GM19025 (cell line): ENCODE measurements around the gene CLASP2.

Source experiments
- ATAC-seq: cut with Tn5 transposase; IDR thresholded peaks from one replicate; pipeline ENCODE4 v1.9.1; 2021; ENCODE audit warnings: mild to moderate bottlenecking, low read depth, moderate library complexity; ENCODE audit not compliant: unreplicated experiment

The CLASP2 gene

DNA sequence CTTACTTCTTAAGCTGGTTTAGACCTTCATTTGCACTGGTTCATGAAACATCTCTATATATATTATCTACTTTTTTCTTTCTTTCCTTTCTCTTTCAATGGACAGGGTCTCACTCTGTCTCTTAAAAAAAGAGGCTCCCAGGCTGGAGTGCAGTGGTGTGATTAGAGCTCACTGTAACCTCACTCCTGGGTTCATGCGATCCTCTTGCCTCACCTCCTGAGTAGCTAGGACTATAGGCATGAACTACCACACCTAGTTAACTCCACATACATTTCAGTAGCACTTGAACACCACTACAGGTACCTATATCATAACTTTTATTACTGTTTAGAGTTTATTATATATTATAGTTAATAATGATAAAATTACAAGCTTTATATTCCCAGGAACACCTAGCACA is 160.8 kb downstream of the CLASP2 start:
- no peak for ATAC-seq

DNA sequence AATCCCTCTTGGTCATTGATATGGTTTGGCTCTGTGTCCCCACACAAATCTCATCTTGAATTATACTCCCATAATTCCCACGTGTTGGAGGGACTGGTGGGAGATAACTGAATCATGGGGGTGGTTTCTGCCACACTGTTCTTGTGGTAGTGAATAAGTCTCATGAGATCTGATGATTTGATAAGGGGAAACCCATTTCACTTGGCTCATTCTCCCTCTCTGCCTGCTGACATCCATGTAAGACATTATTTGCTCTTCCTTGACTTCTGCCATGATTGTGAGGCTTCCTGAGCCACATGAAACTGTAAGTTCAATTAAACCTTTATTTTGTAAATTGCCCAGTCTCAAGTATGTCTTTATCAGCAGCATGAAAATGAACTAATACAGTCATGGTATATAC is 171.0 kb downstream of the CLASP2 start:
- no peak for ATAC-seq

DNA sequence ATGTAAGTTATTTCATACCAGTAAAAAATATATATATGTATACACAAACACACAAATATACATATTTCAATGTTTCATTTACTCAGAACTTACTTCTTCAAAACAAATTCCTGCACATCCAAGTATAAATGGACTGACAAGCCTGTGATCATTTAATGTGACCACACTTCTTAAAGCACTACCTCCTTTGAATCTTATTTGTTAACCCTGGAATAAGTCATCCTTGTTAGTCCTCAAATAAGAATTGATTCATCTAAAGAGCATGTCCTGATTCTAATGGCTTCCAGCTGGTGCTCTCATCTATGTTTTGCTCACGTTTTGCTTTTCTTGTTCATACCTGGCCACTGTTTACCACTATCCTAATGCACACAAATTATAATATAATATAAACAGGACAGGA is 173.9 kb downstream of the CLASP2 start:
- no peak for ATAC-seq

DNA sequence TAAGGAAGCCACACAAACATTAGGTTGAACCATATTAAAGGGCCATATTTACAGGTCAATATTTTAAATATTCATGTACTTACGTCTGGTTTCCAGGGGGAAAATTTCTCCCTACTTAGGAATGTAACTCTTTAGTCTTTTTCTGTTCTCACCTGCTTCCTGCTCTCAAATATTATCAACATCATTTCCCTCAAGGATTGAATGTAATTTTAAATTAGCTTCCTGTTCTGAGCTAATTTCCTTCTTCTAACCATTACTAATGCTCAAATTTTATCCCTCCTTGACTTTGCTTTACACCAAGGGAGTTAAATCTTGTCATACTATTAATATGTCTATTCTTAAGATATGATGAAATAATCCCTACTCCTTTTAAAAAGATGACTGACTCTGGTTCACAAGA is 174.5 kb downstream of the CLASP2 start:
- ATAC-seq = no peak

DNA sequence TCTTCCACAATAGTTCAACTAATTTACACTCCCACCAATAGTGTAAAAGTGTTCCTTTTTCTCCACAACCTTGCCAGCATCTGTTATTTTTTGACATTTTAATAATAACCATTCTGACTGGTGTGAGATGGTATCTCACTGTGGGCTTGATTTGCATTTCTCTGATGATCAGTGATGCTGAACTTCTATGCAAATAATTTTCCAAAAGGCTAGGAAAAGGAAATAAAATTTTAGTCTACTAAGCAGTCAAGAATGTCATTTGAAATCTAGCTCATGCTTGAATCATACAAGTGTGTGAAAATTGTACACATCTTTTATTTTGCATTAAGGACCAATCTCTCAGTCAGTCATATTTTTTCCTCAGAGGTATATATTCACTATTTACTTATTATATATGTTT is 176.1 kb downstream of the CLASP2 start:
- ATAC-seq = no peak

DNA sequence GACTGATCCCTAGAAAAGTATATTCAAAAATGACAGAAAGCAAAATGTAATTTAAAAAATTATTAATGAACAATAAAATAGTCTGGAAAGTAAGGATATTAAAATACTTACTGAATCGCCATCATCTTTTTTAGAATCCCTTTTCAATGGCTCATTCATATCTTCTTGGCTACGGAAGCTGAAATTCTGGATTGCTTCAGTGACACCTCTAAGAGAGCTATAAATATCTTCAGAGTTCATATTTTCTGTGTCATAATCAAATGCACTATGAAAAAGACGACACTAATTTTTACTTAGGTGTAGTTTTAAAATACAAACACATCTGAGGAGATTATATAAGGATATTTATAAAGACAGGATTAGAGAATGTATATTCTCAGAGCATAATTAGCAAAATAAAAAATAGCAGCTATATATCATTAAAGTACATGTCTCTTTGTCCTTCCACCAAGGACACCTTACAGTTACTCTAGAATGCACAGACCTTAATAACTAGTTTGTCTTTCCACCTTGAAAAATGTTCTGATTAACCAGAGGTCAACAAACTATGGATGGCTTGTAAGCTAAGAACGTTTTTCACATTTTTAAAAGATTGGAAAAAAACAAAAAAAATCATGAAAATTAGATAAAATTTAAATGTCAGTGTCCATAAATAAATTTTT is 179.2 kb downstream of the CLASP2 start:
- no peak for ATAC-seq

DNA sequence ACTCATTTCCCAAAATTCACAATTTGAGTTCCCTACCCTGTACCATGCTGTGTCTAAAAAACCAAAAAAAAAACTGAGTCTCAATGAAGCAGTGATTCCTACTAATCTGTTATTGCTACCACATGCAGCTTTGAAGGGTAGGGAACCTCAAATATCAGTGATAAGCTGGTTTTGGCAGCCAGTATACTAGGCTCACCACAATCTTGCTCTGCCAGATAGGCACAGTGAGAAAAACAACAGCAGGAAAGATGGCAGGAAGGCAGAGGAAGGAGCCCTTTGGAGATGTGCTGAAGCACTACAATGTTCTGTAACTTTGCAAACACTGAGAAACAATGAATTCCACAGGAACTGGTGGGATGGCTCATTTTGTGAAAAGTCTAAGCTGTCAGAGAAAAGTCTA is 180.9 kb downstream of the CLASP2 start:
- no peak for ATAC-seq

DNA sequence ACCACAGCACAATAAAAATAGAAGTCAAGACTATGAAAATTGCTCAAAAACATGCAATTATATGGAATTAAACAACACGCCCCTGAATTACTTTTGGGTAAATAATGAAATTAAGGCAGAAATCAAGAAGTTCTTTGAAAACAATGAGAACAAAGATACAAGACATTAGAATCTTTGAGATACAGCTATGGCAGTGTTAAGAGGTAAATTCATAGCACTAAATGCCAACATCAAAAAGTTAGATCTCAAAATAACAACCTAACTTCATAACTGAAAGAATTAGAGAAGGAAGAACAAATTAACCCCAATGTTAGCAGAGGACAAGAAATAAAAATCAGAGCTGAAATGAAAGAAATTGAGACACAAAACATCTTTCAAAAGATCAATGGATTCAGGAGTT is 191.3 kb downstream of the CLASP2 start:
- no peak for ATAC-seq

DNA sequence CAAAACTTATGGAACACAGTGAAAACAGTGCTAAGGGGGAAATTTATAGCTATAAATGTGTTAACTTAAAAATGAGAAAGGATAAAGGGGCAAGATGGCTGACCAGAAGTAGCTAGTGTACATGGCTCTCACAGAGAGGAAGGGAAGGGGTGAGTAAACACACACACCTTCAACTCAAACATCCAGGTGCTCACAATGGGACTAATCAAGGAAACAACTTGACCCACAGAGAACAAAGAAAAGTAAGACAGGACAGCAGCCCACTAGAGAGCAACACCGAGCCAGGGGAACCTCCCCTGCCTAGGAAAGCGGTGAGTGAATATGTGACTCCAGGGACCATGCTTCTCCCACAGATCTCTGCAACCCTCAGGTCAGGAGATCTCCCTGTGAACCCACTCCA is 192.8 kb downstream of the CLASP2 start:
- no peak for ATAC-seq

DNA sequence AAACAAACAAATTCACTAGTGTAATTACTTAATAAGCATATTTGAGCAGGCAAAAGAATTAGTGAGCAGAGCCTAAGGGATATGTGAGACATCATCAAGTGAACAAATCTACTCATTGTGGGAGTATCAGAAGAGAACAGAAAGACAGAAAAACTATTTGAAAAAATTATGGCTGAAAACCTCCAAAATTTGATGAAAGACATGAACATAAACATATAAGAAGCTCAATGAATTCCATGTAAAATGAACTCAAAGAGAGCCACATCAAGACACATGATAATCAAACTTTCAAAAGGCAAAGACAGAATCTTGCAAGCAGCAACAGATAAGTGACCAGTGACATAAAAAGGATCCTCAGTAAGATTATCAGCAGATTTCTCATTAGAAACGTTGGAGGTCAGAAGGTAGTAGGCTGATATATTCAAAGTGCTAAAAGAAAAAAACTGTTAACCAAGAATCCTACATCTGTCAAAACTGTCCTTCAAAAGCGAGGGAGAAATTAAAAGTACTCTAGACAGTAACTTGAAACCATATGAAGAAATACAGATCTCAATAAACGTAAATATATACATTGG is 194.9 kb downstream of the CLASP2 start:
- ATAC-seq = no peak

DNA sequence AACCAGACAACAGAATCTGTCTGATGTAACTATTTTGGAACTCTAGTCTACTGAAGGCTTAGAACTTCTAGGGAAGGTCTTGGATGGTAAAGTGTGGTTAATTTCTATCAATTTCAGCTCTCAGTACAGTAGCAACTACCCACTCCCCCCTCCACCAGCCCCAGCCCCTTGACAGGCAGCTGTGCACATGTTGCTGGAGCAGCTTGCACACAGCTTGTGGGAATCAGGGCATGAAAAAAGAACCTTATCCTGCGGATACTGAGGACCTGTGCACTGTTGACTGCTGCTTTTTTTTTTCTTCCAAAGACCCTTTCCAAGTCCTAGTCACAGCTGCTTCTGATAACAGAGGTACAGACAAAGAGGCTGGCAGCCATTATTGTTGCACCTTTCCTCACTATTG is 196.3 kb downstream of the CLASP2 start:
- no peak for ATAC-seq

DNA sequence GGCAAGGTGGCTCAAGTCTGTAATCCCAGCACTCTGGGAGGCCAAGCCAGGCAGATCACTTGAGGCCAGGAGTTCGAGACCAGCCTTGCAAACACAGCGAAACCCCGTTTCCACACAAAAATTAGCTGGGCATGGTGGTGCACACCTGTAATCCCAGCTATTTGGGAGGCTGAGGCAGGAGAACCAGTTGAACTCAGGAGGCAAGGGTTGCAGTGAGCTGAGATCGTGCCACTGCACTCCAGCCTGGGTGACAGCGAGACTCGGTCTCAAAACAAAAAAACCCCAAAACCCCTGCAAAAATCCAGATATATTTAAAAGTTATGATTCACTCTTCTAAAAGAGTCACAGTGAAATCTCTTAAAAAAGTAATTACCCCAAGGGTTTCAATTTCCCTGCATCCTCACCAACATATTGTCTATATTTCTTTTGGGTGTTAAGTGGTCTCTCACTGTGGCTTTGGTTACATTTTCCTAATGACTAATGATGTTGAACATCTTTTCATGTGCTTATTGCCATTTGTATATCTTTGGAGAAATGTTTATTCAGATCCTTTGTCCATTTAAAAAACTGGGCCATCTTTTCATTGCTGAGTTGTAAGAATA is 204.7 kb downstream of the CLASP2 start:
- ATAC-seq = no peak

DNA sequence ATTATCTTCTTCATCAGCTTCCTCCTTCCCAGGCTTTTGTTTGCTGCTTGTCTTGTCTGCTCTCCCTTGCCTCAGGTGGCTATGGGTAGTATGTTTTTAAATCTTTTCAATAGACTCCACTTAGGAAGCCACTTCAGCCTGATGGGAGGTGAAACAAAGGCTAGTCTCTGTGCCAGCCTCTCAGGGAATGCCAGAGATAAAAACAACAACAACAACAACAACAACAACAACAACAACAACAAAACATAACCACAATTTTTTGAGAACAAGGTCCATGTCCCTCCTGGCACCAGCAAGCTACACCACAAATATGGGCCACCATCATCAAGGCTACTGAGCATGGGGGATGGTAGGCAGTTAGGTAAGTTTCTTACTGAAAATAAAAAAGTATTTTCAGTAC is 213.0 kb downstream of the CLASP2 start:
- no peak for ATAC-seq

DNA sequence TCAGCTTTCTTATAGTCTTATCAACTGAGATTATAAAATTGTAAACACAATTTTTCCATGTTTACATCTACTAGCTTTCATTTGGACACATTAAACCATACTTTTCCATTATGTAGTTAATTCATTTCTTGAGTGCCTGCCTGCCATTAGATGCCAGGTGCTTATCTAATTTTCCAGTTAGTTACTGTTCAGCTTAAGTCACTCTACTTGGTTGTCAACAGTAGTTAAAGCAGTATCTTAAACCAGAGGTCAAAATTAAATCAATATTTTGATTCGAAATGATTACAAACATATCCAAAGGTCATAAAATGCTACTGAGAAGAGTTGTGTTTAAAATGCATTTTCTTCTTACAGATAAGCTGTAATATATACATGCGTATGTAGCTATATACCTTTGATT is 221.6 kb downstream of the CLASP2 start:
- no peak for ATAC-seq

DNA sequence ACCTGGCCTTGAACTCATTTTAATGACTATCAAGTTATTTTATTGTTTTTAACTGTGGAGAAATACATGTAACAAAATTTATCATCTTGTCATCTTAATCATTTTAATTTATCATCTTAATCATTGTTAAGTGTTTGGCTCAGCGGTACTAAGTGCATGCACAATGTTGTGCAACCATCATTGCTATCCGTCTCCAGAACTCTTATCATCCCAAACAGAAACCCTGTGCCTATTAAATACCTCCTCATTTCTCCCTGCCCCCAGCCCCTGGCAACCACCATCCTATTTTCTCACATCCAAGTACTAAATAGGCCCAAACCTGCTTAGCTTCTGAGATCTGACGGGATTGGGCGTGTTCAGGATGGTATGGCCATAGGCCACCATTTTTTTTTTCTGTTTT is 226.3 kb downstream of the CLASP2 start:
- ATAC-seq = no peak

DNA sequence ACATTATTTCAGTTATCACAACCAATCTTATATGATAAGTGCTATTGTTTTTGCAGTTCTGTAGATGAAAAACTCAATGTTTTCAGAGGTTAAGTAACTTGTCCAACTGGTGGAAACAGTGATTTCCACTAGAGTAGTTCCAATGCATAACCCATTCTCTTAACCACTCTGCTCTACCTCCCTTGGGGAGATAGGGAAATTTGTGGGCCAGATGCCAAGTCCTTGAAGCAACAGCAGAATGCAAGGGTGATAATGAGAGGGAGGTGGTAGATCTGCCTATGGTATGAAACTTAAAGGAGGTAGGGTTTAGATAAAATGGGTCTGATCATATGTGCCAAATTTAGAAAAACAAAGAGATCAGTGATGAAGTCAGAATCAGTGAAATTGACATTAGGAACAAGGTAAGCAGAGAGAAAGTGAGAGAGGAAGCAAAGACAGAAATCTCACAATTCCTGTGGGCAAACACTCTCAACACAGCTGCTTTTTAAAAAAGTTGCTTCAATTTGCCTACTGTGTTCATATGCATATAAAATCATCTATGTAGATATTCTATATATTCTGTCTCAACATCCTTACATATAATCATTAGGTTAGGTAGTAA is 227.3 kb downstream of the CLASP2 start:
- no peak for ATAC-seq

DNA sequence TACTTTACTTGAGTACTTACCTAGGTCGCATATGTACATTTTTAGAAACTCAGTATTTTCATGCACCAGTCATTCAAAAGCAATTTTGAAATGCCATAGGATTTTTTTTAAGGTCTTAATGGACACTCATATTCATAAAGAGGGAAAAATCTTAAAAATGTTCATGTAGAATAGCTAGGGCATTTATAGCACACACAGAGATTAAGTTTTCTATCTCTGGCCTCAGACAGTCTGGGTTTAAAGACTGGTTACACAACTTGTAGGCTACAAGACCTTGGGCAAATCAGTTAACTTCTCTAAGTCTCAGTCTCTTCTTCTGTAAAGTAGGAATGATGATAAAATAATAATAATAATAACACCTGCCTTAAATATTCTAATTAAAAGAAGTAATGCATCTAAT is 229.4 kb downstream of the CLASP2 start:
- ATAC-seq = no peak

DNA sequence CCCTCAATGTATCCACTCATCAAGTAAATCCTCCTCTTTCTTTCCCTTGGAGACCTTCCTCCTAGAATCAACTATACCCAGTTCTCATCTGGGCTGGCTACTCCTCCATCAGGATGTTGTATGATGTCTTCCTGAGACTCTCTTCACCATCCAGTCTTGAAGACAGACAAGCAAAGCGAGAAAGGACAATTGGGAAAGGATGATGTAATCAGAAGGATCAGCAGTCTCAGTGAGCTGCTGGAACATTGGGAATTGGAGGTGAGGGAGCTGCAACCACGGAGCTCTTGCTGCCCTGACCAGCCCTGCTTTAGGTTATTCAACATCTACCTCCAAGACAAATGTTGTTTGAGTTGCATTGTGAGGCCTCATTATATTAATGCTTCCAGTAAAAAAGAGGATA is 229.8 kb downstream of the CLASP2 start:
- no peak for ATAC-seq

DNA sequence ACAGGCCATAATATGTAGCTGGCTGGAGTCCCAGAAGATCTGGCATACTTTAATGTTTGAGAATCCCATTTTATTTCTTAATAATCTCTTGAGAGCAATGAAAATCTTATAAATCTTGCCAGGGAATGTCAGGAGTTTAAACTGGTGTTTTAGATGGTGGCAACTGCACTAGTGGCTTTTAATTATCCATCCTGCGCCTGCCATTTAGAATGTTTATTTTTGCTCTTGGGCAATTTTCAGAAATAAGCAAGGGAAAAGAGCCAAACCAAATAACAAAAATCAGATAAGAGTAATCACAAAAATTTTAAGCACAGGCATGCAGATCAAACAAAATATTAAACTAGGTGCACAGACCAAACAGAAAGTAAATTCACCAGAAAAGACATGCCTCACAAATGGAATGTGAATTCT is 235.9 kb downstream of the CLASP2 start:
- ATAC-seq = no peak

DNA sequence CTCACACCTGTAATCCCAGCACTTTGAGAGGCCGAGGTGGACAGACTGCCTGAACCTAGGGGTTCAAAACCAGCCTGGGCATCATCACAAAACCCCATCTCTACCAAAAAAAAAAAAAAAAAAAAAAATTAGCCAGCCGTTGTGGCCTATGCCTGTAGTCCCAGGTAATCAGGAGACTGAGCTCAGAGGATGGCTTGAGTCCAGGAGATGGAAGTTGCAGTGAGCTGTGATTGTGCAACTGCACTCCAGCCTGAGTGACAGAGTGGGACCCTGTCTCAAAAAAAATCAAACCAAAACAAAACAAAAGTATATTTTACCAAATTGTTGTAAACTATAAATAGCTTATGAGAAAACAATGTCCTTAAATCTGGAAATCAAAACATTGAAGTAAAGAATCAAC is 243.2 kb downstream of the CLASP2 start:
- ATAC-seq = no peak

DNA sequence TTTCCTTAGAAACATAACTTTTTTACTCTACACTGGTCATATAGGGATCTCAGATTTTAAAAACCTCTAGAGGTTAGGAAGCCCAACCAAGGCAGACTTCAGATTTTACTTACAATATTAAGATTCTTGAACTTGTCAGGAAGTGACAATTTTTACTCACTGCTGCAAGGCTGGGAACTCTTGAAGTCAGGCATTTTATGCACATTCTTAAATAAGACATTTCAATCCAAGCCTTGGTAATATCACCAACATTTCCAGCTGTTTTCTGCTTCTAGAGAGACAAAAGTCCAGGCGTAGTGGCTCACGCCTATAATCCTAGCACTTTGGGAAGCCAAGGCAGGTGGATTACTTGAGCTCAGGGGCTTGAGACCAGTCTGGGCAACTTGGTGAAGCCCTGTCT is 244.2 kb downstream of the CLASP2 start:
- no peak for ATAC-seq

DNA sequence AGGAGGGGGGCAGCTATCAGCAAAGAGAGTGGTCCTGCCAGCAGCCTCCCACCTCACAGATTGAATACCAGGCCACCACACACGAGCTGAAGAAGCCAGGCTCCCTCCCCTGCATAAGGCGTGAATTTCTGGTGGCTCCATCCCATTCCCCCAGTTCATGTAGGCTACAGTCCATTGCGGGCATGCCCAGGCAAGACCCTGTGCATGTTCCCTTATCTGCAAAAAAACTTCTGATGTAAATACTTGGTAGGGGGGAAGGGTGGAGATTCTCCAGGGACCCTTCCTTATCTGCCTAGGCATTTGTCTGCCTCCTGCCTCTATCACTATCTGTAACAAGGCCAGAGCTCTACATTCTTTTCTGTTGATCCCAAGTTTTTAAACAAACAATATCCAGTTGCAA is 250.3 kb downstream of the CLASP2 start:
- no peak for ATAC-seq
